Activated CD8-positive, alpha-beta T cell treated with anti-CD3 and anti-CD28 coated beads, Interleukin-2, amount 10 ng/mL, durations not matched to agents 7 days and 5 days (primary cell): ENCODE results near the gene COPS2. TPM values are rescaled to one million over a fixed set of nuclear protein-coding genes. Genes with fewer than 3 reads are reported as not detected.
"Not testable (repeated sequence)": the region's sequence is repeated elsewhere in the genome, so short reads cannot be mapped to it uniquely, and the experiment has no call there.

Experiments
- ATAC-seq: fragments of 150-1000 bp; cut with Tn5 transposase; one replicate; pipeline ENCODE4 v1.10.0; 2021; ENCODE audit warnings: moderate library complexity
- CTCF ChIA-PET: fragments of 350-600 bp; sonication (Branson Sonifier 250); formaldehyde crosslinking; loops from one replicate; lab custom pipeline; 2021; ENCODE audit warnings: antibody characterized with exemption; lab: Charles Lee
- POLR2A ChIA-PET: fragments of 350-600 bp; sonication (Branson Sonifier 250); formaldehyde crosslinking; loops from one replicate; lab custom pipeline; 2021; ENCODE audit warnings: antibody characterized with exemption; lab: Charles Lee
- DNase-seq: peaks from one replicate; pipeline ENCODE4 v3.0.0-alpha.2; 2020
- H3K27ac Mint-ChIP-seq: one replicate; pipeline ENCODE4 v1.8.0; 2021; ENCODE audit warnings: mild to moderate bottlenecking, mixed read lengths
- H3K27me3 Mint-ChIP-seq: one replicate; pipeline ENCODE4 v1.8.0; 2021; ENCODE audit warnings: low read depth, mixed read lengths
- H3K36me3 Mint-ChIP-seq: one replicate; pipeline ENCODE4 v1.8.0; 2021; ENCODE audit warnings: low read depth, mixed read lengths
- H3K4me1 Mint-ChIP-seq: one replicate; pipeline ENCODE4 v1.8.0; 2021; ENCODE audit warnings: low read depth, mixed read lengths
- H3K4me3 Mint-ChIP-seq: one replicate; pipeline ENCODE4 v1.8.0; 2021; ENCODE audit warnings: mild to moderate bottlenecking, mixed read lengths
- H3K9me3 Mint-ChIP-seq: one replicate; pipeline ENCODE4 v1.8.0; 2022; ENCODE audit warnings: mixed read lengths; ENCODE audit not compliant: insufficient read depth
- total RNA-seq, 2 experiments: library from RNA; stranded (reverse); gene quantifications; one replicate each; pipeline ENCODE4 v1.2.3, GENCODE V29; 2021

COPS2 gene
- total RNA-seq, 2 experiments from 2014 or later: 55.8 to 56.8 TPM

DNA sequence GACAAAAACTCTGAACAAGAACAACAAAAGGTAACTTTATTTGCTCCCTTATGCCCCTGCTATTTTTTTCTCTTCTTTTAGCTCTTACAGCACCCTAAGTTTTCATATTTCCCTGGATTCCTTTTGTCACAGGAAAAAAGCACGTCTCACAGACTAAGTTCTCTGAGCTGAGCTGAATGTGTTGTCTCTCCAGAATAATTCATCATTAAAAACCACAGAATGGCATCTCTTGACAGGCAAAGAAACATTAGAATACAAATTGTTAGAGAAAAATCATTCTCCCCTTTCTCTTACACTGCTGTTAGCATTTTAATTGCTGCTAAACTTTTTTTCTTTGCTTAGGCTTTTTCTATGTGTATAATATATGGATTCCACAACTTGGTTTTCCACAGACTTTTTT is 60.5 kb downstream of the COPS2 start:
- Mint-ChIP-seq H3K4me1 (no peaks in the 10 kb centered on the region), H3K27me3 (no peaks in the 10 kb centered on the region), H3K4me3 (no peak overlapping the region), H3K27ac (no peak overlapping the region), H3K36me3 (peaks cover 4% of the 10 kb centered on the region), H3K9me3 (no peaks in the 10 kb centered on the region)
- no peak for DNase-seq
- ATAC-seq: no peak
- ChIA-PET POLR2A (no interaction called here), CTCF (interaction anchor here (1.1 kb wide), 1 partner anchor 12 kb away, joined by 3 read pairs; no protein-coding TSS in a partner anchor)

DNA sequence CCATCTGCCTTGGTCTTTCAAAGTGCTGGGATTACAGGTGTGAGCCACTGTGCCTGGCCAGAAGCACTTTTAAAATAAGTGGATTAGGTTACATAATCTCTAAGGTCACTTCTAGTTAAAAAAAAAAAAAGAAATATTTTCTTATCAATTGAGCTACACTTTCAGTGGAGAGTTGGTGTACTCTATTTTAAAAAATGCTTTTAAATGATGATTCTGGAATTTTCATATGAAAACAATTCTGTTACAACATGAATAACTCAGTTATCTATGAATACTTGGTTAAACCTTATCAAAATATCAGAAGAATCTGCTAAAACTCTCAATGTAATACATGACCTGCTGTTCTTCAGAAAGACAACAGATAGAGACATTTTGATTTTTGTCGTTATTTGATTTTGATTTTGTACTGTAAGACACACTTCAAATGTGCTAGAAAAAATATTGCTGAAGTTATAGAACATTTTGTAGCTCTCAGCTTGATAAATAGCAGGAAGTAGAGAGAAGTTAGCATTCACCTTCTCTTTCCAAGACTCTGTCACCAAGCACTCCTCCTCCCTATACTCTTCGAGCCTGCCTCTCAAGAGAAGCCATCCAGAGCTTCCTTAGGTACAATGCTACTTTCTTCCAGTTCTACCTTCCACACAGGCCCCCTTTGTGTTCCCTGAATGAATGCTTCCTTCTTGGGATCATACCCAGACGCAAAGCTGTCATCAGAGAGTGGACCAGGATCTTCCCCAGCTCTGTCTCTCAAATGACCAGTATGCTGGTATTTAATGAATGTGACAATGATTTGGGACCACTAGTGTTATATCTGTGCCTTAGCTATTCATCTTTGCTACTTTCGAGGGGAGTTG is 61.9 kb downstream of the COPS2 start:
- no peak for ATAC-seq
- Mint-ChIP-seq H3K4me1 (no peaks in the 10 kb centered on the region), H3K27me3 (no peaks in the 10 kb centered on the region), H3K27ac (no peak overlapping the region), H3K9me3 (no peaks in the 10 kb centered on the region), H3K36me3 (peaks cover 2% of the 10 kb centered on the region), H3K4me3 (no peak overlapping the region)
- POLR2A ChIA-PET: no interaction called here
- DNase-seq: no peak
- CTCF ChIA-PET: no interaction called here

DNA sequence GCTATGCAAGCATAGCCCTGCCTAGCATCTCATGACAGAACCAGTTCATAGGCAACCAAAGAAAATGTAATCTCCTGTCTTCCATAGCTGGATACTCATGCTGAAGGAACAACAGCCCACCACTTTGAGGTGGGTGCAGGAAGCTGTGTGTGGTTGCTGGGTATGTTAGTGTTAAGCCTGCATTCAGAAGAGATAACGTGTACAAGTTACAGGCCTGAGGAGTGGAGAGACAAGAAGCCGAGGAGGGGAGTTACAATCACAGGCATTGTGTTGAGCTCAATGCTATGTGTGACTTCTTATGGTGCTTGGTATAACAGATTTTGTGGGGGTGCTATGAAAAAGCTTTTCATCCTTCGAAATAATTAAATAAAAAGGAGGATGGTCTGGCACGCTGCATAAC is 66.4 kb downstream of the COPS2 start:
- Mint-ChIP-seq H3K4me1 (no peaks in the 10 kb centered on the region), H3K4me3 (no peak overlapping the region), H3K36me3 (no peaks in the 10 kb centered on the region), H3K27me3 (peaks cover 8% of the 10 kb centered on the region), H3K9me3 (no peaks in the 10 kb centered on the region), H3K27ac (no peak overlapping the region)
- no peak for ATAC-seq
- DNase-seq: no peak
- ChIA-PET CTCF (interaction anchor here (1.0 kb wide), 1 partner anchor 227 kb away, joined by 3 read pairs; no protein-coding TSS in a partner anchor), POLR2A (interaction anchor here (1.0 kb wide), 1 partner anchor 9 kb away, joined by 4 read pairs; no protein-coding TSS in a partner anchor)

DNA sequence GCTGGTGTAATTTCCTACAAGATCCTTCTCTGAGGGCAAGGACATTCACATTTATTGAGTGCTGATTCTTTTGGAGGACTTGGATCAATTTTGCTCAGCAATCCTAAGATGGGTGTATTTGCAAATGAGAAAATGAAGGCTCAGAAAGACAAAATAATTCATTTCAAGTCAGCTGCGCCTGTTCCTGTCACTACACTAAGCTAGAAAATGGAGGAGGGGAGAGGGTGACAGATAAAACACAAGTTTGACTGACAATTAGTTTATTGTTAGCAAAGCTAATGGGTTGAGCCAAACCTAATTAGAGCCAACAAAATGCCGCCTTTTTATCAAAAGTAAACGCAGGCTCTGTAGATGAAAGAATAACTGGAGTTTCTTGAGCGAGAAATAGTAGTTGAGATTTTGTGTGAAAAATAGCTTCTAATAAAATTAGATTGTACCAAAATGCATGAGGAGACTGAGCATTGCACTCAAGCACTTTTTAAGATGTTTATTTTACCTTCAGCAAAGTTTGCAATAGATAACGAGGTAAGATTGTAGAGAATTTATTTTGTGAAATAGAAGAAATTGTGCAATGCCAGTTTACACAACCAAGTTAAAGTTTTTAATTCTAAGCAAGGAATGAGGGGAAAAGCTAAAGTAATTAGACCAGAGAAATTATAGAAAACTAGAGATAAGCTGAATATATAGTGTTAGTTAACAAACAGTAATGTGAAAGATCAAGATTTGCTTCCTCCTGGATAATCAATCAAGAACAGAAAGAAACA is 69.5 kb downstream of the COPS2 start:
- DNase-seq (no peak), ATAC-seq (no peak)
- peaks cover 11% of the 10 kb centered on the region for H3K27me3 Mint-ChIP-seq
- H3K36me3 Mint-ChIP-seq: no peaks in the 10 kb centered on the region
- H3K4me3 Mint-ChIP-seq: no peak overlapping the region
- no peak overlapping the region for H3K27ac Mint-ChIP-seq
- no peaks in the 10 kb centered on the region for H3K9me3 Mint-ChIP-seq
- ChIA-PET CTCF (interaction anchor here (1.6 kb wide), 1 partner anchor 60 kb away, joined by 5 read pairs; no protein-coding TSS in a partner anchor), POLR2A (no interaction called here)
- H3K4me1 Mint-ChIP-seq: no peaks in the 10 kb centered on the region

DNA sequence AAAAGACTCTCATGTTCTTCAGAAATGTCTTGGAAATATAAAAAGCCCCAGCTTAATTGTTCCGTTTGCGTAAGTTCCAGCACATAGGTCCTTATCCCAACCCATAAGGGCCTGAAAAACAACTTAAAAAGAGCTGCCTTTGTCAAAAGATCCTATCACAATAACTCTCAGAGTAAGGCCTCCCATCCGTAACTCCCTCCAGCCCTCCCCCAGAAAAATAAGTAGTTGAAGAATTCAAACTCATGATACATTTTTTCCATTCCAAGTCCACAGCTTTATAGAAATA is 71.2 kb downstream of the COPS2 start:
- Mint-ChIP-seq H3K4me3 (no peak overlapping the region), H3K27me3 (peaks cover 11% of the 10 kb centered on the region), H3K4me1 (no peaks in the 10 kb centered on the region), H3K36me3 (no peaks in the 10 kb centered on the region), H3K9me3 (no peaks in the 10 kb centered on the region), H3K27ac (no peak overlapping the region)
- ChIA-PET POLR2A (interaction anchor here (0.6 kb wide), 1 partner anchor 17 kb away, joined by 3 read pairs; no protein-coding TSS in a partner anchor), CTCF (interaction anchor here (1.0 kb wide), 1 partner anchor 109 kb away, joined by 3 read pairs; no protein-coding TSS in a partner anchor)
- no peak for DNase-seq
- no peak for ATAC-seq

DNA sequence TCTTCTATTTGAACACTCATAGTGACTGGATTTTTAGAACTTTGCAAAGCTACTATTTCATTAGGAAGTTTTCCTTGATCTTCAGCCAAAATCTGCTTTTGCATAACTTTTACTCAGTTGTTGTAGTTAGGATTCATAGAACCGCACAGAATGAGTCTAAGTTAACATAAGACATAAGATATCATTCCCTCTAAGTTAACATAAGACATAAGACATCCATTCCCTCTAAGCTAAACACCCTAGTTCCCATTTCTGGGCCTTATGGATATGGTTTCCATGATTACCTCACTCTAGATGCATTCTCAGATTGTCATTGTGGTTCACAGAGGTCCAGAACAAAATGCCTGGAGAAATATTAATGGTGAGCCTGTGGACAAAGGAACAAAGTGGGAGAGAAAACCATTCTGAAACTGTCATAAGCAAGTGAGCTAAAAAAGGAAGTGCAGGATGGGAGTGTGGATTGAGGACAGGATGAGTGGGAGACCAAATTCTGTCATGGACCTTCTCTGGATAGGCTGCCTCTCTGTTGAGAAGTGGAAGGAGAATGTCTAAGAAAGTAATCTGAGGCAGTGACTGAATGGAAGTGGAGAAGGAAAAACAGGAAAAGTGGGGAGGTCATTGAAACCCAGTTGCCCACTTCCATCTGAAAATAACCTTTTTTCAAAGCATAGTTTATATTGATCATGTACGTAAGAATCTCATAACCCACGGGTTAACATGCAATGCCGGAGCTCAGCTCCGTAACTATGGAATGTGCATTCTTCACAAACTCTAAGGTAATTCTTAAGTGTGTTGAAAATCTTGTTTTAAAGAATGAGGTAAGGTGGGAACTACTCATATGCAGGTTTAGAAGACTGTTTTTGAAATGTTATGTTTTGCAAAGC is 71.8 kb downstream of the COPS2 start:
- H3K27ac Mint-ChIP-seq: no peak overlapping the region
- POLR2A ChIA-PET: interaction anchor here (0.5 to 1.4 kb wide), 2 partner anchors 14 to 72 kb away, joined by 4 read pairs; partner anchors contain the start of gene COPS2

GRCh38 chr15:49082960-49083359 is 72.4 kb downstream of the COPS2 start:
- Mint-ChIP-seq H3K36me3 (no peaks in the 10 kb centered on the region), H3K4me1 (no peaks in the 10 kb centered on the region), H3K4me3 (no peak overlapping the region), H3K27me3 (peaks cover 11% of the 10 kb centered on the region), H3K9me3 (no peaks in the 10 kb centered on the region), H3K27ac (no peak overlapping the region)
- ChIA-PET CTCF (interaction anchor here (0.8 to 1.0 kb wide), 3 partner anchors 9 to 63 kb away, joined by 3 read pairs; no protein-coding TSS in a partner anchor), POLR2A (interaction anchor here (0.5 to 1.4 kb wide), 2 partner anchors 14 to 73 kb away, joined by 4 read pairs; partner anchors contain the start of gene COPS2)
- DNase-seq (no peak), ATAC-seq (no peak)

More for the DNA sequence above, 71.8 kb downstream of the COPS2 start:
- ATAC-seq (no peak), DNase-seq (no peak)
- no peaks in the 10 kb centered on the region for H3K9me3 Mint-ChIP-seq
- H3K27me3 Mint-ChIP-seq: peaks cover 11% of the 10 kb centered on the region
- no peaks in the 10 kb centered on the region for H3K4me1 Mint-ChIP-seq
- CTCF ChIA-PET: interaction anchor here (0.9 to 1.0 kb wide), 3 partner anchors 11 to 108 kb away, joined by 3 read pairs; no protein-coding TSS in a partner anchor
- H3K4me3 Mint-ChIP-seq: no peak overlapping the region
- H3K36me3 Mint-ChIP-seq: no peaks in the 10 kb centered on the region

GRCh38 chr15:49079340-49080039 is 75.9 kb downstream of the COPS2 start:
- H3K27me3 Mint-ChIP-seq: peaks cover 3% of the 10 kb centered on the region
- no peaks in the 10 kb centered on the region for H3K36me3 Mint-ChIP-seq
- no peaks in the 10 kb centered on the region for H3K4me1 Mint-ChIP-seq
- ChIA-PET POLR2A (interaction anchor here (1.1 kb wide), 1 partner anchor 10 kb away, joined by 4 read pairs; no protein-coding TSS in a partner anchor), CTCF (no interaction called here)
- H3K4me3 Mint-ChIP-seq: no peak overlapping the region
- DNase-seq (no peak), ATAC-seq (no peak)
- H3K27ac Mint-ChIP-seq: no peak overlapping the region
- no peaks in the 10 kb centered on the region for H3K9me3 Mint-ChIP-seq

DNA sequence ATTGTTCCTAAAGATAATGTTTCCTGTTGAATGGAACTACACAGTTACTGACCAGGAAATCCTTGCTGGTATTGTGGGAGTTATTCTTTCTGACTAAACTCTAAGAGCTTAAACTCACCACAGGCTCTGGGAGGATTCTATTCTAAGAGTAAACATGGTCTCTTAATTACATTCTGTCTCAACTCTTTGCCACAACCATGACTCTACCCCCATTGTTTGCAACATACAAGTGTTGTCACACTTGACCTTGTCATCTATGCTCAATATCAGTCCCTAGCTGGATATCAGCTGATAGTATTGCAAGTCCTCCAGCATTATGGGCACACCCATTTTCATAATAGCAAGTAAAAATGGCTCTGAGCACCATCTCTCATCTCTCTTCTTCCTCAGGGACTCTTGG is 79.5 kb downstream of the COPS2 start:
- Mint-ChIP-seq H3K4me1 (no peaks in the 10 kb centered on the region), H3K9me3 (no peaks in the 10 kb centered on the region), H3K4me3 (no peak overlapping the region), H3K27me3 (peaks cover 12% of the 10 kb centered on the region), H3K27ac (no peak overlapping the region), H3K36me3 (no peaks in the 10 kb centered on the region)
- DNase-seq: no peak
- ChIA-PET CTCF (no interaction called here), POLR2A (no interaction called here)
- ATAC-seq: no peak

- ATAC-seq, H3K4me3 Mint-ChIP-seq, DNase-seq, H3K36me3 Mint-ChIP-seq, H3K4me1 Mint-ChIP-seq, H3K27ac Mint-ChIP-seq, H3K9me3 Mint-ChIP-seq, POLR2A ChIA-PET, CTCF ChIA-PET: not testable (repeated sequence)
- peaks cover 19% of the 10 kb centered on the region for H3K27me3 Mint-ChIP-seq
These were observed 80.7 kb downstream of the COPS2 start for GRCh38 chr15:49074589-49075287.
